ENCODE results near the gene WIZ. TPM values are rescaled to one million over a fixed set of nuclear protein-coding genes. Genes with fewer than 3 reads are reported as not detected.

WIZ gene
- total RNA-seq, 1 donor from 2014 or later: 90.4 TPM

DNA sequence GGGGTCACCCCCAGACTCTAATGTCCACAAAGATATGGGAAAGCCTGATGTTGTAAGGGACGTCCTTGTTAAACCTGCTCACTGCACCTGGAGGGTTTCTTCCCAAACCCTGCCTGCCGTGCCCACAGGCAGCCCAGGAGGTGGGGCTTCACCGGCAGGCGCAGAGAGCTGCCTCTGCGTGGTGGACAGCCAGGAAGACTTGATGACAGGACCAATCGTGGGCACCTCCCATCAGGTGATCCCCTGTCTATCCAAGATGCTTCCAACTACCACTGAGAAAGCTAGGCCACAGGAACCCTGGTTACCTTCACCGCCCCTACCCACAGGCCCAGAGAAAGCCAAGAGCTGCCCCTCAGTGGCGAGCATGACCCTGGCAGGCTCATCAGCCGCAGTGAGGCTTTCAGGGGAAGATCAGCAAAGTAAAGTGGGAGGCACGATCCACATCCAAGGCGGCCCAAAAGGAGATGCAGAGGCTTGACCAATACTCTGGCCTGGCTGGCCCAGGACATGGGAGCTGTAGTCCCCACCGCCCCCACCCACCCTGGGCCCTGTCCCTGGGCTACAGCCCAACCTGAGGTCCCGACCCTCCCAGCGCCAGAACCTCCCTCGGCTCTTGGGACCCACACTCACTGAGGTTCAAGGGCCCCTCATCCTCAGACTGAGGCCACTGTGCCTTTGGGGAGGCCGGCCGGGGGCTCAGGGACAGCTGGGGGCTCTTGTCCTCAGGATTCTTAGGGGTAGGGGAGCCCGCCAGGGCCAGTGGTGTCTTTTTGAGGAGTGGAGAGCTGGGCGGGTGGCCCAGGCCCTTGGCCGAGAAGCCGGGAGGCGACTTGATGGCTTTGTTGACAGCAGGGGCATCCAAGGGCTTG lies 20.6 kb downstream of the WIZ start:
- H3K27me3 ChIP-seq: no peaks in the 10 kb centered on the region
- intact Hi-C loops (cut with DNase I): no loop called here
- DNase-seq (ENCODE audit: low spot score in 2 of 2): no peak
- peaks cover 43 to 49% of the 10 kb centered on the region in 2 donors for H3K36me3 ChIP-seq
- peaks cover 8 to 23% of the 10 kb centered on the region in 2 donors for H3K4me1 ChIP-seq
- no peak overlapping the region for H3K27ac ChIP-seq
- TF ChIP-seq, protein P1, sequence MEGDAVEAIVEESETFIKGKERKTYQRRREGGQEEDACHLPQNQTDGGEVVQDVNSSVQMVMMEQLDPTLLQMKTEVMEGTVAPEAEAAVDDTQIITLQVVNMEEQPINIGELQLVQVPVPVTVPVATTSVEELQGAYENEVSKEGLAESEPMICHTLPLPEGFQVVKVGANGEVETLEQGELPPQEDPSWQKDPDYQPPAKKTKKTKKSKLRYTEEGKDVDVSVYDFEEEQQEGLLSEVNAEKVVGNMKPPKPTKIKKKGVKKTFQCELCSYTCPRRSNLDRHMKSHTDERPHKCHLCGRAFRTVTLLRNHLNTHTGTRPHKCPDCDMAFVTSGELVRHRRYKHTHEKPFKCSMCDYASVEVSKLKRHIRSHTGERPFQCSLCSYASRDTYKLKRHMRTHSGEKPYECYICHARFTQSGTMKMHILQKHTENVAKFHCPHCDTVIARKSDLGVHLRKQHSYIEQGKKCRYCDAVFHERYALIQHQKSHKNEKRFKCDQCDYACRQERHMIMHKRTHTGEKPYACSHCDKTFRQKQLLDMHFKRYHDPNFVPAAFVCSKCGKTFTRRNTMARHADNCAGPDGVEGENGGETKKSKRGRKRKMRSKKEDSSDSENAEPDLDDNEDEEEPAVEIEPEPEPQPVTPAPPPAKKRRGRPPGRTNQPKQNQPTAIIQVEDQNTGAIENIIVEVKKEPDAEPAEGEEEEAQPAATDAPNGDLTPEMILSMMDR (IDR thresholded peaks at IDR 0.05): no peak
- H3K9me3 ChIP-seq: no peaks in the 10 kb centered on the region
- H3K4me3 ChIP-seq: no peak overlapping the region

DNA sequence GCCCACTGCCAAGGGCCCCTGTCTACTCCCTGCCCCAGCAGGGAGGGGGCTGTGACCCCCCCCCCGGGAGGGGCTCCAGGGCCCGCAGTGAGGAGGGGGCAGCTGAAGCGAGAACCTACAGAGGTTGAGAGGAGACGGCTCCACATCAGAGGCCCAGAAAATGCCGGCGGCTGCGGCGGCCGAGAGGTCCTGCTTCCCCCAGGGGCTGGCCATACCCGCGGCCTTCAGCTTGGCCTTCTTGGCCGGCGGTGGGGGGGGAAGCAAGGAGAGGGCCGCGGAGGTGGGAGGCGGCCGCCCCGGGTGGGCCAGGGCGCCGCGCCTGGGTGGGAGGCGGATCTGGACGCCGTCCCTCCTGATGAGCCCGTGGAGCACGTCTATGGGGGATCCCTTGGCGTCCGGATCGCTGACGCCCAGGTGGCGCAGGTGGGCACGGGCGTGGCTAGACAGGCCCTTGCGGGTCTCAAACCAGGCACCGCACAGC lies 21.7 kb downstream of the WIZ start:
- Histone ChIP-seq H3K36me3 (peaks cover 54 to 61% of the 10 kb centered on the region in 2 donors), H3K27me3 (no peaks in the 10 kb centered on the region), H3K9me3 (no peaks in the 10 kb centered on the region), H3K4me3 (no peak overlapping the region), H3K4me1 (peaks cover 8 to 18% of the 10 kb centered on the region in 2 donors), H3K27ac (no peak overlapping the region)
- intact Hi-C loops (cut with DNase I): no loop called here
- TF ChIP-seq, protein P1 (IDR thresholded peaks at IDR 0.05): no peak
- DNase-seq (ENCODE audit: low spot score in 2 of 2): no peak

DNA sequence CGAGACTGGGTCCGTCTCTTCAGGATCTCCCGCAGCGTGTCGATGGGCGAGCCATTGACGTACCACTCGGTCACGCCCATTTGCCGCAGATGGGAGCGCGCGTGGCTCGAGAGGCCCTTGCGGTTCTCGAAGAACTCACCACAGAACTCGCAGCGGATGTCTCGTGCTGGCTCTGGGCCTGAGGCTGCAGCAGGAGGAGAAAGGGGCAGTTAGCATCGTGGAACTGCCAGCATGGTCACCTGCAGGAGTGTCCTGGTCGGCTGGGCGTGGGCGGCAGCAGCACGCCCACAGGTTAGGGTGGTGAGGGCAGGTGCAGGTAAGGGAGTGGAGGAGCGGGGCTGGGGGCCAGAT lies 22.4 kb downstream of the WIZ start:
- Histone ChIP-seq H3K27ac (no peak overlapping the region), H3K4me1 (peaks cover 8 to 21% of the 10 kb centered on the region in 2 donors), H3K36me3 (peaks cover 61 to 68% of the 10 kb centered on the region in 2 donors), H3K9me3 (no peaks in the 10 kb centered on the region), H3K4me3 (no peak overlapping the region), H3K27me3 (no peaks in the 10 kb centered on the region)
- TF ChIP-seq, protein P1 (IDR thresholded peaks at IDR 0.05): no peak
- no peak for DNase-seq (ENCODE audit: low spot score in 2 of 2)
- intact Hi-C loops (cut with DNase I): no loop called here

DNA sequence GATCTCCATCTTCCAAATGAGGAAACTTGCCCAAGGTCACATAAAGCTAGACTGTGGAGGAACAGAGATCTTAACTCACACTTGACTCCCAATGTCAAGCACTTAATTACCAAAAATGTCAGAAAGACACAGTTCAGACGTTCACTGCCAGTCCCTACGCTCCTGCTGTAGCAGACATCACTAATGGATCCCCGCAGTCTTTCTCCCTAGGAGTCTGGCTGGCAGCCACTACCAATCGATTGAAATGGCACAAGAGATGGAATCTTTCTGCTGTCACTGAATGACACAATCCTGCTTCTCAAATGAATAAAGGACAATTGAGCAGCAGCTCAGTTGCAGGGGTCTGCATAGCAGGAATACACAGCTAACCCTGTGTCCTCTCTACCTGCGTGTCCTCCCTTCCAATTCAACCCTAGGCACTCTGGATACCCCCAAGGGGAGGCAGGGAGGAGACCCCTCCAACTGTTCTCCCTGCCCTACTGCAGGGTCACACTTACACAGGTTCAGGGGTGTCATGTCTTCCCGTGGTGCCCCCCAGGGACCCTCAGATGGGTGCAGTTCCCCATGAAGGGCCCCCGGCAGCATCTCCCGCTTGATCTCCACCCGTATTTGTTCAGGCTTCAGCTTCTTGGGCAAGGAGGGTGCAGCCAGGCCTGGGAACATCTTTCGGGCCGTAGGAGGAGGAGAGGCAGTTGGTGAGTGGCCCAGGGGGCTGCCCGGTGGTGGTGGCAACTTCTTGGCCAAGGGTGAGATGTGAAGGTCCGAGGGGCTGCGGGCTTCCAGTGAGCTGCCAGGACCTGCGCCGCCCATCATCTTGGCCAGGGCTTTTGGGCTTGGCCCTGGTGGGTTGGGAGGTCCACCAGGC lies 23.0 kb downstream of the WIZ start:
- DNase-seq (ENCODE audit: low spot score in 2 of 2): no peak
- Histone ChIP-seq H3K36me3 (peaks cover 62 to 69% of the 10 kb centered on the region in 2 donors), H3K9me3 (no peaks in the 10 kb centered on the region), H3K27ac (no peak overlapping the region), H3K4me1 (peaks cover 8 to 24% of the 10 kb centered on the region in 2 donors), H3K4me3 (no peak overlapping the region), H3K27me3 (no peaks in the 10 kb centered on the region)
- TF ChIP-seq, protein P1 (IDR thresholded peaks at IDR 0.05): no peak
- intact Hi-C loops (cut with DNase I): no loop called here

DNA sequence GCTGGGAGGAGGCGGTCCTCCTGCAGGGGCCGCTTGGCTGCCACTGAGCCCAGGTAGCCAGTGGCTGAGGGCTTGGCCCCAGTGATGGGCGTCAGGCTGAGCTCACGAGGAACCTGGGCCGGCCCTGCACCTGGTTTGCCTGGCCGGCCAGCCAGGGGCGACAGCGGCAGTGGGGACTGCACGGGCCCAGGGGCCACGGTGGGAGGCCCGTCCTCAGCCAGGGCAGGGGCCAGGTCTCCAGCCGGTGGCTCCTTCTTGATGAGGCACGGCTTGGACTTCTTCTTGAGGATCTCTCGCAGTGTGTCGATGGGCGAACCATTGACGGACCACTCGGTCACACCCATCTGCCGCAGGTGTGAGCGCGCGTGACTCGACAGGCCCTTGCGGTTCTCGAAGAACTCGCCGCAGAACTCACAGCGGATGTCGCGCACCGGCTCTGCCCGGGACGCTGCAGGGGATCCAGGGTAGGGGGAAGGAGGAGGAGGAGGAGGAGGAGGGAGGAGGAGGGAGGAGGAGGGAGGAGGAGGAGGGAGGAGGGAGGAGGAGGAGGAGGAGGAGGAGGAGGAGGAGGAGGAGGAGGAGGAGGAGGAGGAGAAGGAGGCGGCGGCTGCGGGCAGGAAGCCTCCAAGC lies 24.3 kb downstream of the WIZ start:
- Histone ChIP-seq H3K36me3 (peaks cover 62 to 69% of the 10 kb centered on the region in 2 donors), H3K9me3 (no peaks in the 10 kb centered on the region), H3K27me3 (no peaks in the 10 kb centered on the region), H3K4me1 (peaks cover 0 to 11% of the 10 kb centered on the region in 2 donors), H3K4me3 (no peak overlapping the region), H3K27ac (no peak overlapping the region)
- TF ChIP-seq, protein P1 (IDR thresholded peaks at IDR 0.05): no peak
- no peak for DNase-seq (ENCODE audit: low spot score in 2 of 2)
- intact Hi-C loops (cut with DNase I): no loop called here
